Mucosa of descending colon (tissue), 3 donors: Measurements from ENCODE around the gene ZNF678. TPM values are rescaled to one million over a fixed set of nuclear protein-coding genes. Genes with fewer than 3 reads are reported as not detected.

Source experiments
- ATAC-seq: fragments of 200-7000 bp; cut with Tn5 transposase; one replicate; pipeline ENCODE4 v1.9.1; 2020; ENCODE audit warnings: mild to moderate bottlenecking, moderate library complexity
- DNase-seq, 3 donors: peaks; one replicate each; pipeline ENCODE4 v3.0.0-alpha.2; 2020
- H3K36me3 ChIP-seq: fragments of 200-600 bp; one replicate; pipeline ENCODE4 v1.8.0; 2021; ENCODE audit warnings: low read depth, mild to moderate bottlenecking
- H3K4me1 ChIP-seq: fragments of 200-600 bp; one replicate; pipeline ENCODE4 v1.8.0; 2021; ENCODE audit warnings: low read depth, mild to moderate bottlenecking
- H3K4me3 ChIP-seq: fragments of 200-600 bp; one replicate; pipeline ENCODE4 v1.8.0; 2021; ENCODE audit warnings: mild to moderate bottlenecking
- H3K9me3 ChIP-seq: fragments of 200-600 bp; one replicate; pipeline ENCODE4 v1.8.0; 2021; ENCODE audit warnings: mild to moderate bottlenecking
- intact Hi-C, 2 donors: fragments of 100-400 bp; cut with DNase I in 1 of 2; cut with micrococcal nuclease in 1 of 2; formaldehyde crosslinking; loops; one replicate each; pipeline versions ENCODE4 v1.11.0 to v1.11.1; 2022; cut with DNase I, micrococcal nuclease
- total RNA-seq, 3 donors: library from RNA; stranded (reverse); fragmentation: NEBNext Ultra II Directional in 2 of 3; extraction: Animal tissue kit (Norgen Biotek cat#: 25700) in 2 of 3; gene quantifications; one replicate each; pipeline versions ENCODE4 v1.2.1 to v1.2.4, GENCODE V29; 2021 to 2023
- TF ChIP-seq, protein P1 (sequence below): fragments of 200-600 bp; IDR thresholded peaks from one replicate; pipeline ENCODE4 v1.8.0; 2022; ENCODE audit warnings: antibody characterized with exemption, mild to moderate bottlenecking
- donor health status: DM: no; HTN: no; CAD: no; lungs with moderate emphysema.
- donor health status: DM: no; HTN: no; CAD: no.
- donor health status: DM: no; HTN: yes; CAD: no.

Gene ZNF678
- total RNA-seq, 3 donors from 2014 or later = 6.8 to 10.4 (median 8.9) TPM

DNA sequence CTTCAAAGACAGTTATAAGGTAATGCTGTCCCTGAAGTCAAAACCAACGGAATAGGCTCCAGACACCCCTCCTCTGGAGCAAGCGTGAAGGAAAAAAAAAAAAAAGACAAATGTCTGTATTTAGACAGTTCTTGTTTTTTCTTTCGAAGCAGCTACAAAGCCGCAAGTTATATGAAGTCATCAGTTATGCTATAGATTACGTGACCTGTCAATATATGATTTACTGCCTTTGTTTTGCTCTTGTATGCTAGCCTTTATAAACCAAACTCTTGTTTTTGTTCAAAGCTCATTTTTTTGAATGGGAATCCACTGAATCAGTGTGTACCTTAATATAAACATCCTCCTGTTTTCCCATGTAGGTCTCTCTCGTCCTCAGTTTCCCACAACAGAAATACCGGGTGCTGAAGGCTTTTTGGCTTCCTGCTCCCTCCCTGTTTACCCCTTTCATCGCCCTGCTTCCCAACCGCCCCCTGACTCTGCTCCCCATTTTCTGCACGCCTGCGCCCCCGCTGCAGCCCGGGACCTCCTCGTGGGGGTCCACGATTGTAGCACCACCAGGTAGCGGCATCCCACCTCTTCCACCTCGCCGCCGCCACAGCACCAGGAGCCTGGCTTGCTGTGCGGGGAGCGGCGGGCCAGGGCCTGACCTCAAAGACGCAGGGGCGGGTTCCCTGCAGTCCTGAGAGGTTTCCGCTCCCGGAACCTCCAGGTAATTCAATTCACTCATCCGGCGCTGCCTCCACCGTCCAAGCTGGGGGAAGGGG lies 5.2 kb upstream of the ZNF678 start:
- ATAC-seq = no peak
- DNase-seq = peak in 2 of 3 donors; percentile 18 to 45
- H3K4me1 ChIP-seq = no peaks in the 10 kb centered on the region
- TF ChIP-seq, protein P1, sequence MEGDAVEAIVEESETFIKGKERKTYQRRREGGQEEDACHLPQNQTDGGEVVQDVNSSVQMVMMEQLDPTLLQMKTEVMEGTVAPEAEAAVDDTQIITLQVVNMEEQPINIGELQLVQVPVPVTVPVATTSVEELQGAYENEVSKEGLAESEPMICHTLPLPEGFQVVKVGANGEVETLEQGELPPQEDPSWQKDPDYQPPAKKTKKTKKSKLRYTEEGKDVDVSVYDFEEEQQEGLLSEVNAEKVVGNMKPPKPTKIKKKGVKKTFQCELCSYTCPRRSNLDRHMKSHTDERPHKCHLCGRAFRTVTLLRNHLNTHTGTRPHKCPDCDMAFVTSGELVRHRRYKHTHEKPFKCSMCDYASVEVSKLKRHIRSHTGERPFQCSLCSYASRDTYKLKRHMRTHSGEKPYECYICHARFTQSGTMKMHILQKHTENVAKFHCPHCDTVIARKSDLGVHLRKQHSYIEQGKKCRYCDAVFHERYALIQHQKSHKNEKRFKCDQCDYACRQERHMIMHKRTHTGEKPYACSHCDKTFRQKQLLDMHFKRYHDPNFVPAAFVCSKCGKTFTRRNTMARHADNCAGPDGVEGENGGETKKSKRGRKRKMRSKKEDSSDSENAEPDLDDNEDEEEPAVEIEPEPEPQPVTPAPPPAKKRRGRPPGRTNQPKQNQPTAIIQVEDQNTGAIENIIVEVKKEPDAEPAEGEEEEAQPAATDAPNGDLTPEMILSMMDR = no peak
- no peaks in the 10 kb centered on the region for H3K36me3 ChIP-seq
- intact Hi-C loops = no loop called here
- no peak overlapping the region for H3K4me3 ChIP-seq
- no peaks in the 10 kb centered on the region for H3K9me3 ChIP-seq

DNA sequence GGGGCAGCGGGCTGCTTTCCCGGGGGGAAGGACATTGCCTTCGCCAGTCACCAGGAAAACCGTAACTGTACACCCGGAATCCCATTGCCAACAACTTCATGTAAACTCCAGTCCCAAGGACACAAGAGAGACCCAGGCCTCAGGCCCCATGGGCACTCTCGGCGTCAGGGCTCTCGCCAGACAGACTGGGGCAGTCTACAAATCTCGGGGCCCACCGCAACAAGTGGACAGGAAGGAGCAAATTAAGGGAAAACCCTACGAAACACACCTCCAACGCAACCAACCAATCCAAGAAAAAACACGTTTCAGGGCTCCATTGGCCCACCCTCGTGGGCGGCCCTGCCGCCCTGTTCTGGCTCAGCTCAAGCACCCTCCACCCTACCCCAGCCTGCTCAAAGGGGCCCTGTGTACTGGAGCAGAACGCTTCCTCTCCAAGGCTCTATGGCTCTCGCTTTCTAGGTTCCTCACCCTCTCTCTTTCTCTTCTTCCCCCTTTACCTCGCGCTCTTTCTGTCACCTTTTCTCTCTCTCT lies 4.6 kb upstream of the ZNF678 start:
- Histone ChIP-seq H3K4me3 (no peak overlapping the region), H3K4me1 (no peaks in the 10 kb centered on the region), H3K36me3 (no peaks in the 10 kb centered on the region), H3K9me3 (no peaks in the 10 kb centered on the region)
- intact Hi-C loops = no loop called here
- no peak for ATAC-seq
- TF ChIP-seq, protein P1 = no peak
- DNase-seq = peak in 2 of 3 donors; percentile 16 to 33

DNA sequence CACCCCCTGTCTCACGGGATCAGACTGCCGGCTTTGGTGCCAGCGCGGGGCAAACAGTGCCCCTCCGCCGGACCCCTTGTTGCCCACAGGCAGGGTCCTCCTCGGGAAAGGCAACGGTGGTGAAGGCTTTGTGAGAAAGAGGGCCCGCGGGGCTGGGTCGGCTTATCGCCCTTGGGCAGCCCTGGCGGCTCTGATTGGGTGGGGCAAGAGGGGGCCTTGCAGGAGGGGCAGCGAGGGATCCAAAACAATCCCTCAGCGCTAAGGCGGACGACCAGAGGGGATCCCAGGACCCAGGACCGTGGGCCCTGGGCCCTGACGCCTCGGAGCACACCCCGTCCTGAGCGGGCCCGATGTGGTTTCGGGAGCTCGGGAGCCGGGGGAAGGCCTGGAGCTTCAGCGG lies 3.9 kb upstream of the ZNF678 start:
- TF ChIP-seq, protein P1 = no peak

DNA sequence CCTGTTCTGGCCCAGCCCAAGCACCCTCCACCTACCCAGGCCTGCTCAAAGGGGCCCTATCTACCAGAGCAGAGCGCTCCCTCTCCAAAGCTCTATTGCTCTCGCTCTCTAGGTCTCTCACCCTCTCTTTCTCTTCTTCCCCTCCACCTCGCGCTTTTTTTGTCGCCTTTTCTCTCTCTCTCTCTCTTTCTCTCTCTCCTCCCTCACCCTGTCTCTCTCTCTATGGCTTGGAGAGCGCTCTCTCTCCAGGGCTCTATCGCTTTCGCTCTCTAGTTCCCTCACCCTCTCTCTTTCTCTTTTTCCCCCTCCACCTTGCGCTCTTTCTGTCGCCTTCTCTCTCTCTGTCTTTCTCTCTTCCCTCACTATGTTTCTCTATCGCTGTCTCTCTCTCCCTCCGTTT lies 3.4 kb upstream of the ZNF678 start:
- H3K9me3 ChIP-seq = no peaks in the 10 kb centered on the region
- no peak overlapping the region for H3K4me3 ChIP-seq
- no peaks in the 10 kb centered on the region for H3K4me1 ChIP-seq
- H3K36me3 ChIP-seq = no peaks in the 10 kb centered on the region
- DNase-seq (no peak), ATAC-seq (no peak)
- TF ChIP-seq, protein P1 = no peak
- intact Hi-C loops = no loop called here

More for the DNA sequence above, 3.9 kb upstream of the ZNF678 start:
- no peaks in the 10 kb centered on the region for H3K4me1 ChIP-seq
- DNase-seq = peak in 2 of 3 donors; percentile 25 to 36
- H3K4me3 ChIP-seq = no peak overlapping the region
- no peaks in the 10 kb centered on the region for H3K36me3 ChIP-seq
- intact Hi-C loops = no loop called here
- H3K9me3 ChIP-seq = no peaks in the 10 kb centered on the region
- ATAC-seq = no peak

DNA sequence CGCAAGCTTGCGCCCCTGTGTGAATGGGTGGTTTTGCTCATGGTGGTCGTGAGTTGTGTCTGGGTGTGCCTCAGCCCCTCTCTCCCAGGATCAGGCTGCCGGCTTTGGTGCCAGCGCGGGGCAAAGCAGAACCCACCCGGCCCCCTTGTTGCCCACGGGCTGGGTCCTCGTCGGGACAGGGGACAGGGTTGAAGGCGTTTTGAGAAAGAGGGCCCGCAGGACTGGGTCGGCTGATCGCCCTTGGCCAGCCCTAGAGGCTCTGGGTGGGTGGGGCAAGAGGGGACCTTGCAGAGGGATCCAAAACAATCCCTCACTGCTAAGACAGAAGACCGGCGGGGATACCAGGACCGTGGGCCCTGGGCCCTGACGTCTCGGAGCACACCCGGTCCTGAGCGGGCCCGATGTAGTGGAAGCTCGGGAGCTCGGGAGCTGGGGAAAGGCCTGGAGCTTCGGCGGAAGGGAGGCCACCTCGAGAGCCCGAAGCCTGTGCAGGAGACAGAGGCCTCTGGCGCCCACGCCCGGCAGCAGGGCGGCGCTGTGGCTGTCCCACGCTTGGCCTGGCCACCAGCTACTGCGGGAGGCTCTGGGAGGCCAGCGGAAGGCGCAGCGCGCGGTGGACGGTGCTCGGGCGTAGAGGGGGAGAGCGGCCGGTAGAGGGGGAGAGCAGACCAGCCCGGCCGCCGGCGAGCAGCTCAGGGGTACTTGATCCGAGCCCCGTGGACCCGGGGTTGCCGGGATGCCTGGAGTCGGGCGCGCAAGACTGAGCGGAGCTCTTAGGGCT lies 2.8 kb upstream of the ZNF678 start:
- H3K4me3 ChIP-seq = no peak overlapping the region
- no peaks in the 10 kb centered on the region for H3K4me1 ChIP-seq
- intact Hi-C loops = no loop called here
- peak in 1 of 3 donors; percentile 49 for DNase-seq
- ATAC-seq = no peak
- TF ChIP-seq, protein P1 = no peak
- H3K36me3 ChIP-seq = no peaks in the 10 kb centered on the region
- H3K9me3 ChIP-seq = no peaks in the 10 kb centered on the region
